HCT116 (cell line): Measurements from ENCODE around the gene ELMO2. TPM values are rescaled to one million over a fixed set of nuclear protein-coding genes. Genes with fewer than 3 reads are reported as not detected.

Experiments used
- ATAC-seq: fragments of 200-7000 bp; cut with Tn5 transposase; 2 replicates; pipeline ENCODE4 v1.9.1; 2020; ENCODE audit warnings: mild to moderate bottlenecking, moderate library complexity
- BruUV-seq: library from RNA; stranded (reverse); fragments of 400-500 nt; replicated peaks from 2 replicates; lab custom pipeline; 2021; lab: Mats Ljungman, UMichigan
- CTCF ChIA-PET: fragments of 300-600 bp; sonication (Branson Sonifier 250); formaldehyde crosslinking; loops from one replicate; lab custom pipeline; 2021; ENCODE audit warnings: antibody characterized with exemption; lab: Charles Lee
- POLR2A ChIA-PET: fragments of 300-600, 350-600 bp; sonication (Branson Sonifier 250); formaldehyde crosslinking; loops from one replicate; lab custom pipeline; 2021; ENCODE audit warnings: antibody characterized with exemption; lab: Charles Lee
- RAD21 ChIA-PET, 2 experiments: fragments of 300-600 bp; sonication (Branson Sonifier 250); formaldehyde crosslinking; loops; one replicate each; lab custom pipeline; 2023; ENCODE audit warnings: low total read pairs in 2 of 2; ENCODE audit not compliant: uncharacterized antibody in 2 of 2, unreplicated experiment in 2 of 2, low non-redundant PET in 1 of 2; lab: Charles Lee
- DNase-seq: peaks from one replicate; pipeline ENCODE4 v3.0.0-alpha.2; 2010; ENCODE audit warnings: low read depth, low spot score
- H2AFZ ChIP-seq: fragments of 200-600 bp; shearing (Covaris generic), sonication (generic); 2 replicates; pipeline ENCODE4 v1.6.1; 2017; ENCODE audit warnings: low read depth, mixed run types, mixed read lengths, antibody characterized with exemption, low read length; ENCODE audit not compliant: poor library complexity, severe bottlenecking
- H3K27ac ChIP-seq: 2 replicates; pipeline ENCODE4 v1.5.1; 2012; ENCODE audit warnings: low read depth, low read length
- H3K27me3 ChIP-seq: fragments of 200-600 bp; sonication (generic); 2 replicates; pipeline ENCODE4 v1.6.1; 2016; ENCODE audit warnings: mixed run types, low read length, mixed read lengths; ENCODE audit not compliant: insufficient read depth
- H3K36me3 ChIP-seq, 2 experiments: fragments of 200-500 bp in 1 of 2; fragments of 200-600 bp in 1 of 2; sonication (Bioruptor generic) in 1 of 2; sonication (generic) in 1 of 2; 2 replicates each; pipeline versions ENCODE4 v1.5.1 to v1.6.1; 2014 to 2016; ENCODE audit warnings: low read length in 2 of 2, inconsistent platforms in 1 of 2, mixed read lengths in 1 of 2, mixed run types in 1 of 2; ENCODE audit not compliant: insufficient read depth in 2 of 2, control insufficient read depth in 1 of 2
- H3K4me1 ChIP-seq, 2 experiments: fragments of 200-600 bp in 1 of 2; sonication (generic) in 1 of 2; 2 replicates each; pipeline versions ENCODE4 v1.5.1 to v1.6.1; 2012 to 2017; ENCODE audit warnings: low read length in 2 of 2, inconsistent platforms in 1 of 2, mild to moderate bottlenecking in 1 of 2, mixed read lengths in 1 of 2, mixed run types in 1 of 2, moderate library complexity in 1 of 2; ENCODE audit not compliant: insufficient read depth in 2 of 2, control insufficient read depth in 1 of 2
- H3K4me2 ChIP-seq: fragments of 200-600 bp; sonication (generic); 2 replicates; pipeline ENCODE4 v1.6.1; 2017; ENCODE audit warnings: mixed run types, low read length, mixed read lengths
- H3K4me3 ChIP-seq, 2 experiments: fragments of 200-600 bp in 1 of 2; sonication (generic) in 1 of 2; replicated peaks in 1 of 2; 2 replicates each; pipeline ENCODE4 v1.5.1; 2011 to 2016; ENCODE audit warnings: low read length in 2 of 2, control low read depth in 1 of 2, low read depth in 1 of 2, mild to moderate bottlenecking in 1 of 2, mixed read lengths in 1 of 2, mixed run types in 1 of 2
- H3K79me2 ChIP-seq: fragments of 200-600 bp; sonication (generic); 2 replicates; pipeline ENCODE4 v1.6.1; 2017; ENCODE audit warnings: mild to moderate bottlenecking, mixed run types, low read length, moderate library complexity, mixed read lengths; ENCODE audit not compliant: insufficient read depth
- H3K9ac ChIP-seq: fragments of 200-600 bp; sonication (generic); 2 replicates; pipeline ENCODE4 v1.6.1; 2016; ENCODE audit warnings: low read length, mixed read lengths
- H3K9me2 ChIP-seq: fragments of 200-600 bp; sonication (generic), shearing (Covaris generic); 2 replicates; pipeline ENCODE4 v1.6.1; 2017; ENCODE audit warnings: mixed run types, mild to moderate bottlenecking, moderate library complexity; ENCODE audit not compliant: insufficient read depth
- H3K9me3 ChIP-seq, 2 experiments: fragments of 200-500 bp in 1 of 2; fragments of 200-600 bp in 1 of 2; sonication (Bioruptor generic) in 1 of 2; sonication (generic) in 1 of 2; 2 replicates each; pipeline ENCODE4 v1.6.1; 2014 to 2017; ENCODE audit warnings: low read length in 2 of 2, mixed read lengths in 2 of 2, inconsistent platforms in 1 of 2, low read depth in 1 of 2, mild to moderate bottlenecking in 1 of 2, mixed run types in 1 of 2, moderate library complexity in 1 of 2; ENCODE audit not compliant: control insufficient read depth in 1 of 2, insufficient read depth in 1 of 2
- H4K20me1 ChIP-seq: fragments of 200-600 bp; sonication (generic), shearing (Covaris generic); 2 replicates; pipeline ENCODE4 v1.6.1; 2017; ENCODE audit warnings: mixed run types, mild to moderate bottlenecking, moderate library complexity; ENCODE audit not compliant: insufficient read depth
- CEBPB ChIP-seq: IDR thresholded peaks from 2 replicates; pipeline ENCODE4 v1.6.1; 2012; ENCODE audit warnings: low read depth
- EGR1 ChIP-seq: IDR thresholded peaks from 2 replicates; pipeline ENCODE4 v1.6.1; 2012; ENCODE audit warnings: low read depth
- ELF1 ChIP-seq: IDR thresholded peaks from 2 replicates; pipeline ENCODE4 v1.6.1; 2012; ENCODE audit warnings: low read depth, borderline replicate concordance
- EZH2 ChIP-seq: fragments of 200-600 bp; sonication (generic); IDR thresholded peaks from 2 replicates; pipeline ENCODE4 v1.6.1; 2017; ENCODE audit warnings: antibody characterized with exemption, mixed run types
- JUND ChIP-seq: IDR thresholded peaks from 2 replicates; pipeline ENCODE4 v1.6.1; 2012
- POLR2AphosphoS5 ChIP-seq: IDR thresholded peaks from 2 replicates; pipeline ENCODE4 v1.6.1; 2011; ENCODE audit warnings: mild to moderate bottlenecking, low read depth, low read length, moderate library complexity
- SIN3A ChIP-seq: IDR thresholded peaks from 2 replicates; pipeline ENCODE4 v1.6.1; 2012; ENCODE audit warnings: low read depth
- SP1 ChIP-seq: IDR thresholded peaks from 2 replicates; pipeline ENCODE4 v1.6.1; 2012; ENCODE audit warnings: low read depth
- SRF ChIP-seq: IDR thresholded peaks from 2 replicates; pipeline ENCODE4 v1.6.1; 2012; ENCODE audit warnings: low read depth
- TCF7L2 ChIP-seq: IDR thresholded peaks from 2 replicates; pipeline ENCODE4 v1.7.0; 2011; ENCODE audit warnings: borderline replicate concordance, inconsistent platforms; ENCODE audit not compliant: insufficient read depth, insufficient read length; ENCODE audit errors: extremely low read depth
- ZNF274 ChIP-seq: fragments of 200-500 bp; sonication (Bioruptor generic); IDR thresholded peaks from 2 replicates; pipeline ENCODE4 v1.6.1; 2014; ENCODE audit warnings: mild to moderate bottlenecking, low read depth, low read length, inconsistent platforms
- intact Hi-C: fragments of 100-400 bp; cut with micrococcal nuclease; formaldehyde crosslinking; loops from 2 replicates; pipeline ENCODE4 v1.10.0; 2022
- total RNA-seq: library from RNA; stranded (reverse); gene quantifications from one replicate; pipeline ENCODE4 v1.2.1, GENCODE V29; 2021; ENCODE audit not compliant: unreplicated experiment
- TF ChIP-seq, protein P1 (sequence below): IDR thresholded peaks from 2 replicates; pipeline ENCODE4 v1.6.1; 2012; ENCODE audit warnings: low read depth
- TF ChIP-seq, protein P2 (sequence below): IDR thresholded peaks from 2 replicates; pipeline ENCODE4 v1.6.1; 2012
- TF ChIP-seq, protein P3 (sequence below): IDR thresholded peaks from 2 replicates; pipeline ENCODE4 v1.6.1; 2011; ENCODE audit warnings: mild to moderate bottlenecking, low read length, moderate library complexity; ENCODE audit not compliant: insufficient replicate concordance; ENCODE audit errors: extremely low read depth
- TF ChIP-seq, protein P4 (sequence below), 3 experiments: fragments of 200-600 bp in 1 of 3; sonication (generic) in 1 of 3; IDR thresholded peaks in 2 of 3; conservative IDR thresholded peaks in 1 of 3; 2 replicates each; pipeline ENCODE4 v1.5.1; 2012 to 2017; ENCODE audit warnings: low read depth in 2 of 3, low read length in 2 of 3, antibody characterized with exemption in 1 of 3, borderline replicate concordance in 1 of 3, control low read depth in 1 of 3, mild to moderate bottlenecking in 1 of 3, mixed read lengths in 1 of 3, mixed run types in 1 of 3, moderate library complexity in 1 of 3; ENCODE audit not compliant: insufficient read depth in 1 of 3
- TF ChIP-seq, protein P5 (sequence below): IDR thresholded peaks from 2 replicates; pipeline ENCODE4 v1.6.1; 2012

Gene ELMO2
- total RNA-seq, 1 experiment from 2014 or later = 22.9 TPM

DNA sequence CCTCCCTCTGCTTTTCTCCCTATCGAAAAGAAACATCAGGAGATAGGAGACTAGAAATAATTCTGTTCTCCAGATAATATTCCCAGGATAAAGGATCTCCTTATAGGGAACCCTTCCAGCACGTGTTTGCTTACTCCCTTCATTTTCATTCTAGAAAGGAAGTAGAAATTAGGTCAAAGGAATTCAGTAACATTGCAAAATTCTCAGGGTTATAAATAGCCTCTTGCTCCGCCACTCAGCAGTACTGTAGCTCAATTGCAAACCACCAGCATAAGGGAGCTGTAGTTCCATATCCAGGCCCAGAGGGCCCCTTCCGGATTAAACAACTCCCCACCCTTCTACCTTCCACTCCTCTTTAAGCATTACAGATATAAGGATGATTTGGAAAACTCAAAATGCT is 6.2 kb downstream of the ELMO2 start (continued):
- TF ChIP-seq, protein P1, sequence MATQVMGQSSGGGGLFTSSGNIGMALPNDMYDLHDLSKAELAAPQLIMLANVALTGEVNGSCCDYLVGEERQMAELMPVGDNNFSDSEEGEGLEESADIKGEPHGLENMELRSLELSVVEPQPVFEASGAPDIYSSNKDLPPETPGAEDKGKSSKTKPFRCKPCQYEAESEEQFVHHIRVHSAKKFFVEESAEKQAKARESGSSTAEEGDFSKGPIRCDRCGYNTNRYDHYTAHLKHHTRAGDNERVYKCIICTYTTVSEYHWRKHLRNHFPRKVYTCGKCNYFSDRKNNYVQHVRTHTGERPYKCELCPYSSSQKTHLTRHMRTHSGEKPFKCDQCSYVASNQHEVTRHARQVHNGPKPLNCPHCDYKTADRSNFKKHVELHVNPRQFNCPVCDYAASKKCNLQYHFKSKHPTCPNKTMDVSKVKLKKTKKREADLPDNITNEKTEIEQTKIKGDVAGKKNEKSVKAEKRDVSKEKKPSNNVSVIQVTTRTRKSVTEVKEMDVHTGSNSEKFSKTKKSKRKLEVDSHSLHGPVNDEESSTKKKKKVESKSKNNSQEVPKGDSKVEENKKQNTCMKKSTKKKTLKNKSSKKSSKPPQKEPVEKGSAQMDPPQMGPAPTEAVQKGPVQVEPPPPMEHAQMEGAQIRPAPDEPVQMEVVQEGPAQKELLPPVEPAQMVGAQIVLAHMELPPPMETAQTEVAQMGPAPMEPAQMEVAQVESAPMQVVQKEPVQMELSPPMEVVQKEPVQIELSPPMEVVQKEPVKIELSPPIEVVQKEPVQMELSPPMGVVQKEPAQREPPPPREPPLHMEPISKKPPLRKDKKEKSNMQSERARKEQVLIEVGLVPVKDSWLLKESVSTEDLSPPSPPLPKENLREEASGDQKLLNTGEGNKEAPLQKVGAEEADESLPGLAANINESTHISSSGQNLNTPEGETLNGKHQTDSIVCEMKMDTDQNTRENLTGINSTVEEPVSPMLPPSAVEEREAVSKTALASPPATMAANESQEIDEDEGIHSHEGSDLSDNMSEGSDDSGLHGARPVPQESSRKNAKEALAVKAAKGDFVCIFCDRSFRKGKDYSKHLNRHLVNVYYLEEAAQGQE = no peak
- TF ChIP-seq, protein P2, sequence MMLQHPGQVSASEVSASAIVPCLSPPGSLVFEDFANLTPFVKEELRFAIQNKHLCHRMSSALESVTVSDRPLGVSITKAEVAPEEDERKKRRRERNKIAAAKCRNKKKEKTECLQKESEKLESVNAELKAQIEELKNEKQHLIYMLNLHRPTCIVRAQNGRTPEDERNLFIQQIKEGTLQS = no peak

DNA sequence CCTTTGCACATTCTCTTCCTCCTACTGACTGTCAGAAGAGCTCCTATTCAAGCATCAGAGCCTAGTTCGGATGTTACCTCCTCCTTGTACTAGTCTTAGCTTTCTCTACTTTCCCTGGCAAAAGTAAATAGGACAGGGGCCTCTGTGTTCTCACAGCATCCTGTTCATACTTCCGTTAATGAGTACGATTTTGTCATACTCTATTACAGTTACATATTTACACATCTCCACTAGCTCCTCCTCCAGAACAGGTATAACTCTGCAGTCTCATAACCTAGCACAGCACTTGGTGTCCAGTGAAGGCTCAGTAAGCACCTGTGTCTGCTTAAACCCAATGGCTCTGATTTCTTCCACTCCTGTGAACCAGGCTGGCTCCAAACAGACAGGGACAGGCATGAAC is 7.0 kb downstream of the ELMO2 start:
- no peak overlapping the region for H3K4me2 ChIP-seq
- H3K27me3 ChIP-seq = no peaks in the 10 kb centered on the region
- ChIA-PET CTCF (no interaction called here), RAD21 (no interaction called here)
- H3K4me1 ChIP-seq = no peaks in the 10 kb centered on the region
- DNase-seq = no peak
- H3K36me3 ChIP-seq = no peaks in the 10 kb centered on the region; a peak in 1 of 4 replicates
- TF ChIP-seq, protein P3, sequence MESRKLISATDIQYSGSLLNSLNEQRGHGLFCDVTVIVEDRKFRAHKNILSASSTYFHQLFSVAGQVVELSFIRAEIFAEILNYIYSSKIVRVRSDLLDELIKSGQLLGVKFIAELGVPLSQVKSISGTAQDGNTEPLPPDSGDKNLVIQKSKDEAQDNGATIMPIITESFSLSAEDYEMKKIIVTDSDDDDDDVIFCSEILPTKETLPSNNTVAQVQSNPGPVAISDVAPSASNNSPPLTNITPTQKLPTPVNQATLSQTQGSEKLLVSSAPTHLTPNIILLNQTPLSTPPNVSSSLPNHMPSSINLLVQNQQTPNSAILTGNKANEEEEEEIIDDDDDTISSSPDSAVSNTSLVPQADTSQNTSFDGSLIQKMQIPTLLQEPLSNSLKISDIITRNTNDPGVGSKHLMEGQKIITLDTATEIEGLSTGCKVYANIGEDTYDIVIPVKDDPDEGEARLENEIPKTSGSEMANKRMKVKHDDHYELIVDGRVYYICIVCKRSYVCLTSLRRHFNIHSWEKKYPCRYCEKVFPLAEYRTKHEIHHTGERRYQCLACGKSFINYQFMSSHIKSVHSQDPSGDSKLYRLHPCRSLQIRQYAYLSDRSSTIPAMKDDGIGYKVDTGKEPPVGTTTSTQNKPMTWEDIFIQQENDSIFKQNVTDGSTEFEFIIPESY = no peak
- TF ChIP-seq SRF (no peak), SP1 (no peak), ZNF274 (no peak), CEBPB (no peak), EGR1 (no peak), EZH2 (no peak), SIN3A (no peak), JUND (no peak), TCF7L2 (no peak), POLR2AphosphoS5 (no peak), ELF1 (no peak)
- TF ChIP-seq, protein P2 = no peak
- TF ChIP-seq, protein P4, sequence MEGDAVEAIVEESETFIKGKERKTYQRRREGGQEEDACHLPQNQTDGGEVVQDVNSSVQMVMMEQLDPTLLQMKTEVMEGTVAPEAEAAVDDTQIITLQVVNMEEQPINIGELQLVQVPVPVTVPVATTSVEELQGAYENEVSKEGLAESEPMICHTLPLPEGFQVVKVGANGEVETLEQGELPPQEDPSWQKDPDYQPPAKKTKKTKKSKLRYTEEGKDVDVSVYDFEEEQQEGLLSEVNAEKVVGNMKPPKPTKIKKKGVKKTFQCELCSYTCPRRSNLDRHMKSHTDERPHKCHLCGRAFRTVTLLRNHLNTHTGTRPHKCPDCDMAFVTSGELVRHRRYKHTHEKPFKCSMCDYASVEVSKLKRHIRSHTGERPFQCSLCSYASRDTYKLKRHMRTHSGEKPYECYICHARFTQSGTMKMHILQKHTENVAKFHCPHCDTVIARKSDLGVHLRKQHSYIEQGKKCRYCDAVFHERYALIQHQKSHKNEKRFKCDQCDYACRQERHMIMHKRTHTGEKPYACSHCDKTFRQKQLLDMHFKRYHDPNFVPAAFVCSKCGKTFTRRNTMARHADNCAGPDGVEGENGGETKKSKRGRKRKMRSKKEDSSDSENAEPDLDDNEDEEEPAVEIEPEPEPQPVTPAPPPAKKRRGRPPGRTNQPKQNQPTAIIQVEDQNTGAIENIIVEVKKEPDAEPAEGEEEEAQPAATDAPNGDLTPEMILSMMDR (IDR thresholded peaks at IDR 0.05 in 2 of 3, conservative IDR thresholded peaks at IDR 0.05 in 1 of 3; ENCODE audit: borderline replicate concordance in 1 of 3, insufficient read depth in 1 of 3, low read depth in 2 of 3, low read length in 2 of 3) = no peak
- TF ChIP-seq, protein P5, sequence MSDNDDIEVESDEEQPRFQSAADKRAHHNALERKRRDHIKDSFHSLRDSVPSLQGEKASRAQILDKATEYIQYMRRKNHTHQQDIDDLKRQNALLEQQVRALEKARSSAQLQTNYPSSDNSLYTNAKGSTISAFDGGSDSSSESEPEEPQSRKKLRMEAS = no peak
- TF ChIP-seq, all 23 proteins: peak for 0
- Histone ChIP-seq H3K27ac (no peak overlapping the region), H3K9me2 (no peaks in the 10 kb centered on the region), H3K9me3 (no peaks in the 10 kb centered on the region), H3K9ac (no peak overlapping the region), H3K4me3 (no peak overlapping the region), H4K20me1 (no peaks in the 10 kb centered on the region), H2AFZ (no peak overlapping the region), H3K79me2 (no peaks in the 10 kb centered on the region)
- intact Hi-C loops = no loop called here
- no TSS peak for BruUV-seq
- no peak for ATAC-seq
- POLR2A ChIA-PET = no interaction called here
